Neutrophil (primary cell): ENCODE measurements around the gene TMTC1.

Source experiments
- H3K27ac ChIP-seq: fragments of 200-600 bp; sonication (generic); 2 replicates; pipeline ENCODE4 v1.5.1; 2016; ENCODE audit warnings: mild to moderate bottlenecking, moderate library complexity
- H3K27me3 ChIP-seq: fragments of 200-600 bp; sonication (generic); 2 replicates; pipeline ENCODE4 v1.6.0; 2016; ENCODE audit warnings: mild to moderate bottlenecking
- H3K36me3 ChIP-seq: fragments of 200-600 bp; sonication (generic); 2 replicates; pipeline ENCODE4 v1.5.1; 2017
- H3K4me1 ChIP-seq, 2 experiments: fragments of 200-600 bp in 1 of 2; sonication (generic) in 1 of 2; 1 replicate in 1 of 2; 2 replicates in 1 of 2; pipeline versions ENCODE4 v1.5.1 to v1.6.1; 2013 to 2016; ENCODE audit warnings: low read depth in 1 of 2, low read length in 1 of 2, mild to moderate bottlenecking in 1 of 2, moderate library complexity in 1 of 2; ENCODE audit not compliant: control insufficient read depth in 1 of 2, insufficient read depth in 1 of 2
- H3K4me3 ChIP-seq, 2 experiments: fragments of 200-600 bp in 1 of 2; sonication (generic) in 1 of 2; 1 replicate in 1 of 2; 2 replicates in 1 of 2; pipeline ENCODE4 v1.5.1; 2013 to 2016; ENCODE audit warnings: low read depth in 1 of 2, low read length in 1 of 2, mild to moderate bottlenecking in 1 of 2, moderate library complexity in 1 of 2
- H3K9me3 ChIP-seq: fragments of 200-600 bp; sonication (generic); 2 replicates; pipeline ENCODE4 v1.5.1; 2016
- TF ChIP-seq, protein P1 (sequence below): fragments of 200-600 bp; sonication (generic); IDR thresholded peaks from 2 replicates; pipeline ENCODE4 v1.5.1; 2016; ENCODE audit warnings: antibody characterized with exemption

The TMTC1 gene

DNA sequence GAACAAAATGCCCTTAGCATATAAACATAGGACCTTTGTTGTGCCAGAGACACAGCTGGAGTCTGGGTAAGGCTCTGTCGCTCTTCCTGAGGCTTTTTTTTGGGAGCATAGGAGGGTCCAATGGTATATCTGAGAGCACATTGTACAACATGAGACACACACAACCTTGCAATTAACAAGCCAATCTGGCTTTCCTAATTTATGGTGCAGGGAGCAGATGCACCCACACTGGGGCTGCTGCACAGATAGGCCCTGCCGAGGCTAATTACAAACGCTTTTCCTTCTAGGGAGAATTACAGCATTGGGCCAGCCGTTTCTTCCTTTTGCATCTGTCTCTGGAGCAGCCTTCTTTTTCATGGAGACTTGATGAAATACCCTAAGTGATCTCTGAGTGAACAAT is 211.3 kb downstream of the TMTC1 start:
- TF ChIP-seq, protein P1, sequence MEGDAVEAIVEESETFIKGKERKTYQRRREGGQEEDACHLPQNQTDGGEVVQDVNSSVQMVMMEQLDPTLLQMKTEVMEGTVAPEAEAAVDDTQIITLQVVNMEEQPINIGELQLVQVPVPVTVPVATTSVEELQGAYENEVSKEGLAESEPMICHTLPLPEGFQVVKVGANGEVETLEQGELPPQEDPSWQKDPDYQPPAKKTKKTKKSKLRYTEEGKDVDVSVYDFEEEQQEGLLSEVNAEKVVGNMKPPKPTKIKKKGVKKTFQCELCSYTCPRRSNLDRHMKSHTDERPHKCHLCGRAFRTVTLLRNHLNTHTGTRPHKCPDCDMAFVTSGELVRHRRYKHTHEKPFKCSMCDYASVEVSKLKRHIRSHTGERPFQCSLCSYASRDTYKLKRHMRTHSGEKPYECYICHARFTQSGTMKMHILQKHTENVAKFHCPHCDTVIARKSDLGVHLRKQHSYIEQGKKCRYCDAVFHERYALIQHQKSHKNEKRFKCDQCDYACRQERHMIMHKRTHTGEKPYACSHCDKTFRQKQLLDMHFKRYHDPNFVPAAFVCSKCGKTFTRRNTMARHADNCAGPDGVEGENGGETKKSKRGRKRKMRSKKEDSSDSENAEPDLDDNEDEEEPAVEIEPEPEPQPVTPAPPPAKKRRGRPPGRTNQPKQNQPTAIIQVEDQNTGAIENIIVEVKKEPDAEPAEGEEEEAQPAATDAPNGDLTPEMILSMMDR: no peak
- no peaks in the 10 kb centered on the region for H3K36me3 ChIP-seq
- H3K9me3 ChIP-seq: no peaks in the 10 kb centered on the region
- no peaks in the 10 kb centered on the region for H3K27me3 ChIP-seq
- no peaks in the 10 kb centered on the region for H3K4me1 ChIP-seq
- H3K27ac ChIP-seq: no peak overlapping the region
- H3K4me3 ChIP-seq: no peak overlapping the region

DNA sequence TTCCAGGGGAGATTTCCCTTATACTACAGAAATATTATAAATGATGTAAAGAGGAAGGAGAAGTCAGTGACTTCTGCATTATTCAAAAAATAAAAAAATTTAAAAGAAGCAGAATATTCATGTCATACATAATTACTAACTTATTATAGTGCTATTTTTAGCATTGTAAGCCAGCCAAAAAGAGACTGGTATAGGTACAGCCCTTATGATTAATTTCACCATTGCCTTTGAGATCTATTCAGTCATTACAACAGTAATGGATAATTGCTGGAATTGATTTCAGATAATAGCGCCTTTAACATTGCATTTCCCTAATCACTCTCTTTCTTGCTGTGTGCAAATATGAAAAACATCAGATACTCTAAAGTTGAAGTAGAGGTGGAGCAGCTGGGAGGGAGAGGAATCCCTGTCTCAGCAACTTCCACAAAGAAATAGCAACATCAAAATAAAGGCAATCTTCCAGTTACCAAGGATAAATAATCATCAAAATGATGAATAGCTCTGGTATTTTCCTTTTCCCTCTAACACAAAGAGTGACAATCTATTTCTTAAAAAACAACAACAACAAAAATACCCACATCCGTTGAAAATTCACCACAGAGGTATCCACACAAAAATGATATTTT is 214.5 kb downstream of the TMTC1 start:
- no peak overlapping the region for H3K27ac ChIP-seq
- H3K4me1 ChIP-seq: no peaks in the 10 kb centered on the region
- TF ChIP-seq, protein P1: no peak
- no peaks in the 10 kb centered on the region for H3K36me3 ChIP-seq
- no peaks in the 10 kb centered on the region for H3K9me3 ChIP-seq
- H3K4me3 ChIP-seq: no peak overlapping the region
- no peaks in the 10 kb centered on the region for H3K27me3 ChIP-seq

GRCh38 chr12:29566441-29566840 is 217.3 kb downstream of the TMTC1 start:
- H3K36me3 ChIP-seq: no peaks in the 10 kb centered on the region
- no peaks in the 10 kb centered on the region for H3K9me3 ChIP-seq
- no peak overlapping the region for H3K27ac ChIP-seq
- H3K27me3 ChIP-seq: peaks cover 5% of the 10 kb centered on the region
- no peaks in the 10 kb centered on the region for H3K4me1 ChIP-seq
- TF ChIP-seq, protein P1: no peak
- no peak overlapping the region for H3K4me3 ChIP-seq

DNA sequence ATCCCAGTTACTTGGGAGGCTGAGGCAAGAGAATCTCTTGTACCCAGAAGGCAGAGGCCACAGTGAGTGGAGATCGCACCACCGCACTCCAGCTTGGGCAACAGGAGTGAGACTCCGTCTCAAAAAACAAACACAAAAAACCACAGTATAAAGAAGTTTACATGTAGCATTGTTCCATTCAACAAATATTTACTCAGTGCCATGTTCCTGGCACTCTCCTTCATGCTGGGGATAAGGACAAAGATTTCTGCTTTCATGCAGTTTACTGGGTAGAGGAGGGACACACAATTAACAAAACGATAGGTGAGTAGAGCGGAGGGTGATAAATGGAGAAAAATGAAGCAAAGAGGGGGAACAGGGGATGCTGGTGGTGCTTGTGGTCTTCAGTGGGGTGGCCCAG is 218.0 kb downstream of the TMTC1 start:
- TF ChIP-seq, protein P1: no peak
- peaks cover 5% of the 10 kb centered on the region for H3K27me3 ChIP-seq

DNA sequence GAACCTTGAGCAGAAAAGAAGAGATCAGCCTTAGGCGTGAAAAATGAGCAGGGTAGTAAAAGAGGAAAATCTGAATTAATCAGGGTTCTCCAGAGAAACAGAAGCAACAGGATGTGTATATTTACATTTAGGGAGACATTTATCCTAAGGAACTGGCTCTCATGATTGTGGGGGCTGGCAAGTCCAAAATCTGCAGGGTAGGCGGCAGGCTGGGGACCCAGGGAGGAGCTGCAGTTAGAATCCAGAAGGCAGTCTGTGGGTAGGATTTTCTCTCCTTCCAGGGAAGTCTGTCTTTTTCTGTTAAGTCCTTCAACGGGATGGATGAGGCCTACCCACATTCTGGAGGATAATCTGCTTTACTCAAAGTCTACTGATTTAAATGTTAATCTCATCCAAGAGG is 218.8 kb downstream of the TMTC1 start:
- H3K9me3 ChIP-seq: no peaks in the 10 kb centered on the region
- H3K4me1 ChIP-seq: no peaks in the 10 kb centered on the region
- H3K4me3 ChIP-seq: no peak overlapping the region
- H3K27me3 ChIP-seq: peaks cover 5% of the 10 kb centered on the region
- H3K36me3 ChIP-seq: no peaks in the 10 kb centered on the region
- TF ChIP-seq, protein P1: no peak
- no peak overlapping the region for H3K27ac ChIP-seq

More for the DNA sequence above, 218.0 kb downstream of the TMTC1 start:
- Histone ChIP-seq H3K4me3 (no peak overlapping the region), H3K4me1 (no peaks in the 10 kb centered on the region), H3K27ac (no peak overlapping the region), H3K9me3 (no peaks in the 10 kb centered on the region), H3K36me3 (no peaks in the 10 kb centered on the region)
